ENCODE data around the gene FXYD1. TPM values are rescaled to one million over a fixed set of nuclear protein-coding genes. Genes with fewer than 3 reads are reported as not detected.

The FXYD1 gene
- total and polyA plus RNA-seq, 4 donors, result 18.7 to 146 (median 71.5) TPM

DNA sequence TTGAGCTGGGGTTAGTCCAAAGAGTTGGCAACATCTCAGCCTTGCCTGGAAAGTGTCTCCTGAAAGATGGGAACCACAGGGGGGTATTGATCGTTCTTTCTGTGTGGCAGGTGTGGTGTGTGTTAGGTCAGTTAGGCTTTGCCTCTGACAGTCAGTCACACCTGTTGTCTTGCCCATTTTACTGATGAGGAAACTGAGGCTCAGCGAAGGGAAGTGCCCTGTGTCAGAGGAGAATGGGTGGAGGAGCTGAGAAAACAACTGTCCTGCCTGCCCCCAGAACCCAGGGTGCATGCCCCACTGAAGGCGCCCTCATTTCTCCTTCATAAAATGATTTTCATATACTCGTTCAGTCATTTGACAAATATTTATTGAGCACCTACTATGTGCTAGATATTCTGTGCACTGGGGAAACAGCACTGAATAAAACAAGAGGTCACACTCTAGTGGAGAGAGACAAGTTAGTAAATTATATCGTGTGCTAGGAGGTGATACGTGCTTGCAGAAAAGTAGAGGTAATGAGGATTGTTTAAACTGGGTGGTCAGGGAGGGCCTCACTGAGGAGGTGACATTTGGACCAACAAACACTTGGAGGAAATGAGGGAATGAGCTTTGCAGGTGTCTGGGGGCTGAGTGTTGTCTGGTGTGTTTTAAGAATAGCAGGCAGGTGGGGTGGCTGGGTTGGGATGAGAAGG lies 17.5 kb downstream of the FXYD1 start:
- TF ChIP-seq, protein P1, sequence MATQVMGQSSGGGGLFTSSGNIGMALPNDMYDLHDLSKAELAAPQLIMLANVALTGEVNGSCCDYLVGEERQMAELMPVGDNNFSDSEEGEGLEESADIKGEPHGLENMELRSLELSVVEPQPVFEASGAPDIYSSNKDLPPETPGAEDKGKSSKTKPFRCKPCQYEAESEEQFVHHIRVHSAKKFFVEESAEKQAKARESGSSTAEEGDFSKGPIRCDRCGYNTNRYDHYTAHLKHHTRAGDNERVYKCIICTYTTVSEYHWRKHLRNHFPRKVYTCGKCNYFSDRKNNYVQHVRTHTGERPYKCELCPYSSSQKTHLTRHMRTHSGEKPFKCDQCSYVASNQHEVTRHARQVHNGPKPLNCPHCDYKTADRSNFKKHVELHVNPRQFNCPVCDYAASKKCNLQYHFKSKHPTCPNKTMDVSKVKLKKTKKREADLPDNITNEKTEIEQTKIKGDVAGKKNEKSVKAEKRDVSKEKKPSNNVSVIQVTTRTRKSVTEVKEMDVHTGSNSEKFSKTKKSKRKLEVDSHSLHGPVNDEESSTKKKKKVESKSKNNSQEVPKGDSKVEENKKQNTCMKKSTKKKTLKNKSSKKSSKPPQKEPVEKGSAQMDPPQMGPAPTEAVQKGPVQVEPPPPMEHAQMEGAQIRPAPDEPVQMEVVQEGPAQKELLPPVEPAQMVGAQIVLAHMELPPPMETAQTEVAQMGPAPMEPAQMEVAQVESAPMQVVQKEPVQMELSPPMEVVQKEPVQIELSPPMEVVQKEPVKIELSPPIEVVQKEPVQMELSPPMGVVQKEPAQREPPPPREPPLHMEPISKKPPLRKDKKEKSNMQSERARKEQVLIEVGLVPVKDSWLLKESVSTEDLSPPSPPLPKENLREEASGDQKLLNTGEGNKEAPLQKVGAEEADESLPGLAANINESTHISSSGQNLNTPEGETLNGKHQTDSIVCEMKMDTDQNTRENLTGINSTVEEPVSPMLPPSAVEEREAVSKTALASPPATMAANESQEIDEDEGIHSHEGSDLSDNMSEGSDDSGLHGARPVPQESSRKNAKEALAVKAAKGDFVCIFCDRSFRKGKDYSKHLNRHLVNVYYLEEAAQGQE (IDR thresholded peaks at IDR 0.05), result no peak
- TF ChIP-seq SP1 (IDR thresholded peaks at IDR 0.05) (no peak), FOXA2 (IDR thresholded peaks at IDR 0.05) (no peak), EGR1 (IDR thresholded peaks at IDR 0.05; ENCODE audit: low read depth in 2 of 2) (no peak), TAF1 (conservative IDR thresholded peaks at IDR 0.05) (no peak), GABPA (IDR thresholded peaks at IDR 0.05 in 1 of 2, conservative IDR thresholded peaks at IDR 0.05 in 1 of 2) (no peak), HNF4A (conservative IDR thresholded peaks at IDR 0.05) (no peak), HNF4G (IDR thresholded peaks at IDR 0.05) (no peak), FOXA1 (IDR thresholded peaks at IDR 0.05) (no peak)
- TF ChIP-seq, protein P2, sequence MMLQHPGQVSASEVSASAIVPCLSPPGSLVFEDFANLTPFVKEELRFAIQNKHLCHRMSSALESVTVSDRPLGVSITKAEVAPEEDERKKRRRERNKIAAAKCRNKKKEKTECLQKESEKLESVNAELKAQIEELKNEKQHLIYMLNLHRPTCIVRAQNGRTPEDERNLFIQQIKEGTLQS (IDR thresholded peaks at IDR 0.05), result no peak
- TF ChIP-seq, protein P3, sequence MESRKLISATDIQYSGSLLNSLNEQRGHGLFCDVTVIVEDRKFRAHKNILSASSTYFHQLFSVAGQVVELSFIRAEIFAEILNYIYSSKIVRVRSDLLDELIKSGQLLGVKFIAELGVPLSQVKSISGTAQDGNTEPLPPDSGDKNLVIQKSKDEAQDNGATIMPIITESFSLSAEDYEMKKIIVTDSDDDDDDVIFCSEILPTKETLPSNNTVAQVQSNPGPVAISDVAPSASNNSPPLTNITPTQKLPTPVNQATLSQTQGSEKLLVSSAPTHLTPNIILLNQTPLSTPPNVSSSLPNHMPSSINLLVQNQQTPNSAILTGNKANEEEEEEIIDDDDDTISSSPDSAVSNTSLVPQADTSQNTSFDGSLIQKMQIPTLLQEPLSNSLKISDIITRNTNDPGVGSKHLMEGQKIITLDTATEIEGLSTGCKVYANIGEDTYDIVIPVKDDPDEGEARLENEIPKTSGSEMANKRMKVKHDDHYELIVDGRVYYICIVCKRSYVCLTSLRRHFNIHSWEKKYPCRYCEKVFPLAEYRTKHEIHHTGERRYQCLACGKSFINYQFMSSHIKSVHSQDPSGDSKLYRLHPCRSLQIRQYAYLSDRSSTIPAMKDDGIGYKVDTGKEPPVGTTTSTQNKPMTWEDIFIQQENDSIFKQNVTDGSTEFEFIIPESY (IDR thresholded peaks at IDR 0.05), result no peak
- TF ChIP-seq, protein P4, sequence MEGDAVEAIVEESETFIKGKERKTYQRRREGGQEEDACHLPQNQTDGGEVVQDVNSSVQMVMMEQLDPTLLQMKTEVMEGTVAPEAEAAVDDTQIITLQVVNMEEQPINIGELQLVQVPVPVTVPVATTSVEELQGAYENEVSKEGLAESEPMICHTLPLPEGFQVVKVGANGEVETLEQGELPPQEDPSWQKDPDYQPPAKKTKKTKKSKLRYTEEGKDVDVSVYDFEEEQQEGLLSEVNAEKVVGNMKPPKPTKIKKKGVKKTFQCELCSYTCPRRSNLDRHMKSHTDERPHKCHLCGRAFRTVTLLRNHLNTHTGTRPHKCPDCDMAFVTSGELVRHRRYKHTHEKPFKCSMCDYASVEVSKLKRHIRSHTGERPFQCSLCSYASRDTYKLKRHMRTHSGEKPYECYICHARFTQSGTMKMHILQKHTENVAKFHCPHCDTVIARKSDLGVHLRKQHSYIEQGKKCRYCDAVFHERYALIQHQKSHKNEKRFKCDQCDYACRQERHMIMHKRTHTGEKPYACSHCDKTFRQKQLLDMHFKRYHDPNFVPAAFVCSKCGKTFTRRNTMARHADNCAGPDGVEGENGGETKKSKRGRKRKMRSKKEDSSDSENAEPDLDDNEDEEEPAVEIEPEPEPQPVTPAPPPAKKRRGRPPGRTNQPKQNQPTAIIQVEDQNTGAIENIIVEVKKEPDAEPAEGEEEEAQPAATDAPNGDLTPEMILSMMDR (IDR thresholded peaks at IDR 0.05; ENCODE audit: low read depth, low read length, missing input control), result no peak
- peaks cover 0 to 23% (median 8%) of the 10 kb centered on the region in 4 donors for H3K4me1 ChIP-seq (ENCODE audit: control insufficient read depth in 4 of 4, insufficient read depth in 4 of 4, low read length in 3 of 4)

DNA sequence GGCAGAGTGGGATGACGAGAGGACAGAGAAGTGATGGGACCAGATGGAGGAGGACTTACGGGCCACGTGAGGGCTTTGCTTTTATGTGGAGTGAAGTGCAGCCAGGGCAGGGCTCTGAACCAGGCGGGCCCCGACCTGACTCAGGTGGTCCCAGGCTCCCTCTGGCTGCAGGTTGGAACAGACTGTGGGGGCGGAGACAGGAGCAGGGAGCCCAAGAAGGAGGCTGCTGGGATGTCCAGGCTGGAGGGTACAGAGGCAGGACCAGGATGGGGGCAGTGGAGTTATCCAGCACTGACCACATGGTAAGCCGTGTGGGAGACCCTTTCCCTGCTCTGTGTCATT lies 18.0 kb downstream of the FXYD1 start:
- Histone ChIP-seq H3K36me3 (ENCODE audit: control insufficient read depth in 4 of 4, insufficient read depth in 3 of 4, low read depth in 1 of 4, low read length in 3 of 4) (peaks cover 0 to 3% (median 0%) of the 10 kb centered on the region in 4 donors), H3K4me3 (ENCODE audit: low read depth in 1 of 3, low read length in 3 of 3) (no peak overlapping the region)
- DNase-seq (ENCODE audit: low spot score), result no peak
- TF ChIP-seq RXRA (IDR thresholded peaks at IDR 0.05) (no peak), YY1 (IDR thresholded peaks at IDR 0.05) (no peak), FOXA1 (IDR thresholded peaks at IDR 0.05) (no peak), HNF4G (IDR thresholded peaks at IDR 0.05) (no peak), FOXA2 (IDR thresholded peaks at IDR 0.05) (no peak), HNF4A (conservative IDR thresholded peaks at IDR 0.05) (no peak), SP1 (IDR thresholded peaks at IDR 0.05) (no peak), JUND (IDR thresholded peaks at IDR 0.05) (no peak)
- TF ChIP-seq, protein P5, sequence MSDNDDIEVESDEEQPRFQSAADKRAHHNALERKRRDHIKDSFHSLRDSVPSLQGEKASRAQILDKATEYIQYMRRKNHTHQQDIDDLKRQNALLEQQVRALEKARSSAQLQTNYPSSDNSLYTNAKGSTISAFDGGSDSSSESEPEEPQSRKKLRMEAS (IDR thresholded peaks at IDR 0.05), result no peak
- TF ChIP-seq, protein P4 (IDR thresholded peaks at IDR 0.05; ENCODE audit: low read depth, low read length, missing input control), result no peak
- TF ChIP-seq, protein P1 (IDR thresholded peaks at IDR 0.05), result no peak
- TF ChIP-seq, protein P2 (IDR thresholded peaks at IDR 0.05), result no peak

More for the DNA sequence above, 17.5 kb downstream of the FXYD1 start:
- Histone ChIP-seq H3K4me3 (ENCODE audit: low read depth in 1 of 3, low read length in 3 of 3) (no peak overlapping the region), H3K9me3 (ENCODE audit: control insufficient read depth in 4 of 4, low read length in 3 of 4) (no peaks in the 10 kb centered on the region), H3K27me3 (ENCODE audit: control insufficient read depth in 4 of 4, insufficient read depth in 4 of 4, low read length in 3 of 4) (peaks cover 0 to 2% (median 0%) of the 10 kb centered on the region in 4 donors), H3K36me3 (ENCODE audit: control insufficient read depth in 4 of 4, insufficient read depth in 3 of 4, low read depth in 1 of 4, low read length in 3 of 4) (no peaks in the 10 kb centered on the region), H3K9ac (ENCODE audit: low read depth in 1 of 2, low read length in 2 of 2) (no peak overlapping the region), H3K27ac (ENCODE audit: low read depth in 1 of 2, low read length in 2 of 2) (no peak overlapping the region)
- no peak for DNase-seq (ENCODE audit: low spot score)
- WGBS, result 86% methylated on average over 6 of the region's 6 CpGs

More for the DNA sequence above, 18.0 kb downstream of the FXYD1 start:
- H3K27ac ChIP-seq (ENCODE audit: low read depth in 1 of 2, low read length in 2 of 2), result no peak overlapping the region
- peaks cover 0 to 23% (median 8%) of the 10 kb centered on the region in 4 donors for H3K4me1 ChIP-seq (ENCODE audit: control insufficient read depth in 4 of 4, insufficient read depth in 4 of 4, low read length in 3 of 4)
- H3K27me3 ChIP-seq (ENCODE audit: control insufficient read depth in 4 of 4, insufficient read depth in 4 of 4, low read length in 3 of 4), result peaks cover 0 to 2% (median 0%) of the 10 kb centered on the region in 4 donors
- H3K9ac ChIP-seq (ENCODE audit: low read depth in 1 of 2, low read length in 2 of 2), result no peak overlapping the region
- H3K9me3 ChIP-seq (ENCODE audit: control insufficient read depth in 4 of 4, low read length in 3 of 4), result no peaks in the 10 kb centered on the region
- whole genome bisulfite sequencing, result 88% methylated on average over 7 of the region's 7 CpGs
